ENCODE data around the gene ESPL1. TPM values are rescaled to one million over a fixed set of nuclear protein-coding genes. Genes with fewer than 3 reads are reported as not detected.

ESPL1 gene
- total and polyA plus RNA-seq, 2 of the 8 experiments (the other 6 are each of a cell fraction or from before 2014, with no cell fraction given), result 31.8 to 52.7 TPM

DNA sequence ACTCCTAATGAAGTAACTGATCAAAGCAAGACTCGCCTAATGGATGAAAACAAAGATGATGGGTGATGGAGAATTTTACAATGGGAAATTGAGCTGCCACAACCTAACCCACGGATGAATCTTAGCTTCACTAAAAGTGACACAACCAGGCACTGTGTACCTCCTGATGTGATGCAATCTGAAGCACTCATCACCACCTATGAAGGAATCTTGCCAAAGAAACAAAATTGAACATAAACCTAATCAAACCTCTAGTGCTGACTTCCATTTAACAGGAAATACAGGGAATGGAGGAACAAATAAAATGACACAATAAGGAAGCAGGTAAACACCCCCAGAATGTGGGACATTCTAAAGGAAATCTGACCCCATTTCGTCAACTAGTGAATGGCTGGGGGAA is 22.8 kb upstream of the ESPL1 start (continued):
- TF ChIP-seq NRF1 (IDR thresholded peaks at IDR 0.05; ENCODE audit: low read depth, low read length), result no peak
- TF ChIP-seq RFX5 (IDR thresholded peaks at IDR 0.05; ENCODE audit: borderline replicate concordance, low read depth, low read length), result no peak
- no peak for TF ChIP-seq GTF2F1 (IDR thresholded peaks at IDR 0.05; ENCODE audit: borderline replicate concordance, low read depth, low read length)
- TF ChIP-seq CBX5 (IDR thresholded peaks at IDR 0.05; ENCODE audit: low read depth, low read length), result no peak
- no peak for TF ChIP-seq SP2 (IDR thresholded peaks at IDR 0.05; ENCODE audit: low read length)
